H1 (cell line): ENCODE data around the gene RNF8. TPM values are rescaled to one million over a fixed set of nuclear protein-coding genes. Genes with fewer than 3 reads are reported as not detected.

Experiments used
- CTCF ChIA-PET: fragments of 300-600 bp; sonication (Branson Sonifier 250); formaldehyde crosslinking; loops from one replicate; lab custom pipeline; 2021; ENCODE audit not compliant: partially characterized antibody; lab: Charles Lee
- POLR2A ChIA-PET: fragments of 300-600 bp; sonication (Branson Sonifier 250); formaldehyde crosslinking; loops from one replicate; lab custom pipeline; 2021; ENCODE audit warnings: inconsistent platforms; ENCODE audit not compliant: partially characterized antibody; lab: Charles Lee
- DNase-seq, 2 experiments: peaks; one replicate each; pipeline versions ENCODE4 v3.0.0 to v3.0.0-alpha.2; 2010 to 2022; ENCODE audit warnings: low spot score in 2 of 2, low read depth in 1 of 2, mixed read lengths in 1 of 2
- FAIRE-seq: peaks from 2 replicates; lab custom pipeline; 2011; peaks lifted over from hg19 to GRCh38; lab: Jason Lieb, UNC
- H2AFZ ChIP-seq: 2 replicates; pipeline ENCODE4 v1.8.1; 2012; ENCODE audit warnings: low read length, inconsistent platforms
- H2AK5ac ChIP-seq: 2 replicates; pipeline ENCODE4 v1.6.1; 2013; ENCODE audit warnings: low read depth, low read length
- H2BK120ac ChIP-seq: replicated peaks from 2 replicates; pipeline ENCODE3; 2013; ENCODE audit warnings: low read depth, low read length, inconsistent platforms
- H2BK12ac ChIP-seq: 2 replicates; pipeline ENCODE4 v1.6.1; 2013; ENCODE audit warnings: low read depth, low read length
- H2BK15ac ChIP-seq: 2 replicates; pipeline ENCODE4 v1.6.1; 2013; ENCODE audit warnings: low read length
- H2BK20ac ChIP-seq: 2 replicates; pipeline ENCODE4 v1.6.1; 2013; ENCODE audit warnings: low read length
- H2BK5ac ChIP-seq: 2 replicates; pipeline ENCODE4 v1.6.1; 2013; ENCODE audit warnings: low read depth, low read length
- H3K14ac ChIP-seq: 2 replicates; pipeline ENCODE4 v1.6.1; 2013; ENCODE audit warnings: inconsistent platforms; ENCODE audit not compliant: insufficient read length
- H3K18ac ChIP-seq: 2 replicates; pipeline ENCODE4 v1.6.1; 2013; ENCODE audit warnings: low read length; ENCODE audit errors: extremely low read depth
- H3K23ac ChIP-seq: 2 replicates; pipeline ENCODE4 v1.6.1; 2013; ENCODE audit warnings: inconsistent platforms; ENCODE audit not compliant: insufficient read length
- H3K23me2 ChIP-seq: 2 replicates; pipeline ENCODE4 v1.6.1; 2013; ENCODE audit warnings: low read depth, low read length
- H3K27ac ChIP-seq: 2 replicates; pipeline ENCODE4 v1.6.1; 2011; ENCODE audit warnings: low read depth, low read length, inconsistent platforms
- H3K27me3 ChIP-seq, 4 experiments: replicated peaks in 1 of 4; 1 replicate in 1 of 4; 2 replicates in 3 of 4; pipeline versions ENCODE4 v1.6.1 to v1.8.1; 2011 to 2013; ENCODE audit warnings: low read length in 3 of 4, mild to moderate bottlenecking in 3 of 4, inconsistent platforms in 2 of 4, mixed read lengths in 2 of 4, moderate library complexity in 1 of 4; ENCODE audit not compliant: control insufficient read depth in 3 of 4, insufficient read depth in 3 of 4; ENCODE audit errors: extremely low read depth in 1 of 4
- H3K36me3 ChIP-seq, 4 experiments: 2 replicates each; pipeline versions ENCODE4 v1.6.1 to v1.8.1; 2011 to 2013; ENCODE audit warnings: mild to moderate bottlenecking in 4 of 4, low read length in 3 of 4, moderate library complexity in 2 of 4, control low read depth in 1 of 4, inconsistent platforms in 1 of 4; ENCODE audit not compliant: insufficient read depth in 4 of 4, control insufficient read depth in 2 of 4
- H3K4ac ChIP-seq: replicated peaks from 2 replicates; pipeline ENCODE3; 2013; ENCODE audit warnings: low read length, low read depth, mixed read lengths, inconsistent platforms; ENCODE audit not compliant: insufficient read length
- H3K4me1 ChIP-seq, 4 experiments: replicated peaks in 1 of 4; 1 replicate in 1 of 4; 2 replicates in 3 of 4; pipeline versions ENCODE4 v1.6.1 to v1.8.1; 2011 to 2013; ENCODE audit warnings: low read length in 3 of 4, inconsistent platforms in 2 of 4, mixed read lengths in 1 of 4; ENCODE audit not compliant: insufficient read depth in 4 of 4, control insufficient read depth in 3 of 4
- H3K4me2 ChIP-seq, 2 experiments: 2 replicates each; pipeline versions ENCODE4 v1.6.1 to v1.8.1; 2011 to 2013; ENCODE audit warnings: low read depth in 2 of 2, low read length in 2 of 2, control low read depth in 1 of 2, inconsistent platforms in 1 of 2, mild to moderate bottlenecking in 1 of 2; ENCODE audit not compliant: insufficient read depth in 1 of 2
- H3K4me3 ChIP-seq, 4 experiments: fragments of 200-600, 300-600 bp in 1 of 4; sonication (generic), shearing (Covaris generic), sonication (Bioruptor Twin) in 1 of 4; 2 replicates each; pipeline versions ENCODE4 v1.5.1 to v1.8.1; 2011 to 2016; ENCODE audit warnings: low read length in 4 of 4, low read depth in 3 of 4, control low read depth in 2 of 4, inconsistent platforms in 2 of 4, mild to moderate bottlenecking in 2 of 4, mixed read lengths in 1 of 4, moderate library complexity in 1 of 4; ENCODE audit not compliant: insufficient read depth in 2 of 4; ENCODE audit errors: extremely low read depth in 1 of 4
- H3K56ac ChIP-seq: replicated peaks from 2 replicates; pipeline ENCODE3; 2013; ENCODE audit warnings: low read depth, mild to moderate bottlenecking, mixed read lengths, low read length, inconsistent platforms; ENCODE audit not compliant: insufficient read length
- H3K79me1 ChIP-seq: 2 replicates; pipeline ENCODE4 v1.6.1; 2013; ENCODE audit warnings: low read depth, low read length, control low read depth
- H3K79me2 ChIP-seq, 2 experiments: 2 replicates each; pipeline versions ENCODE4 v1.6.1 to v1.8.1; 2012 to 2013; ENCODE audit warnings: low read length in 2 of 2, mild to moderate bottlenecking in 2 of 2, inconsistent platforms in 1 of 2; ENCODE audit not compliant: insufficient read depth in 2 of 2, control insufficient read depth in 1 of 2
- H3K9ac ChIP-seq, 4 experiments: replicated peaks in 1 of 4; 1 replicate in 1 of 4; 2 replicates in 3 of 4; pipeline versions ENCODE4 v1.6.1 to v1.8.1; 2011 to 2013; ENCODE audit warnings: low read depth in 3 of 4, low read length in 3 of 4, control low read depth in 2 of 4, mild to moderate bottlenecking in 2 of 4, moderate library complexity in 2 of 4, inconsistent platforms in 1 of 4; ENCODE audit errors: extremely low read depth in 1 of 4
- H3K9me3 ChIP-seq, 2 experiments: 2 replicates each; pipeline versions ENCODE4 v1.6.1 to v1.8.1; 2012 to 2013; ENCODE audit warnings: mild to moderate bottlenecking in 2 of 2, moderate library complexity in 2 of 2, control low read depth in 1 of 2, inconsistent platforms in 1 of 2, low read depth in 1 of 2, low read length in 1 of 2, mixed read lengths in 1 of 2; ENCODE audit not compliant: insufficient read depth in 2 of 2
- H4K20me1 ChIP-seq, 2 experiments: replicated peaks in 1 of 2; 2 replicates each; pipeline versions ENCODE3 to v1.8.1; 2011 to 2013; ENCODE audit warnings: inconsistent platforms in 2 of 2, low read length in 2 of 2, mild to moderate bottlenecking in 1 of 2; ENCODE audit not compliant: insufficient read depth in 2 of 2, control insufficient read depth in 1 of 2
- H4K5ac ChIP-seq: 2 replicates; pipeline ENCODE4 v1.6.1; 2013; ENCODE audit warnings: low read length, low read depth, mixed read lengths, inconsistent platforms; ENCODE audit not compliant: insufficient read length
- H4K8ac ChIP-seq: 2 replicates; pipeline ENCODE4 v1.8.0; 2013; ENCODE audit warnings: mild to moderate bottlenecking, moderate library complexity, low read length, inconsistent platforms; ENCODE audit not compliant: insufficient read depth; ENCODE audit errors: extremely low read depth
- H4K91ac ChIP-seq: replicated peaks from 2 replicates; pipeline ENCODE3; 2013; ENCODE audit warnings: low read length, mixed read lengths, inconsistent platforms; ENCODE audit not compliant: insufficient read length
- BCL11A ChIP-seq, 2 experiments: IDR thresholded peaks; one replicate each; pipeline ENCODE4 v1.6.1; 2011; ENCODE audit warnings: low read depth in 2 of 2, low read length in 2 of 2, mild to moderate bottlenecking in 2 of 2
- CBX8 ChIP-seq: fragments of 300-800, 300-1000 bp; sonication (generic); IDR thresholded peaks from 2 replicates; pipeline ENCODE4 v1.7.1; 2016; ENCODE audit warnings: low read depth, low read length, borderline replicate concordance
- CHD1 ChIP-seq: IDR thresholded peaks from 2 replicates; pipeline ENCODE4 v1.6.1; 2012; ENCODE audit warnings: low read depth, low read length, improper control_type of control experiment
- E2F6 ChIP-seq: IDR thresholded peaks from 2 replicates; pipeline ENCODE4 v1.6.1; 2012; ENCODE audit warnings: inconsistent platforms
- HDAC6 ChIP-seq: IDR thresholded peaks from one replicate; pipeline ENCODE4 v1.7.1; 2012; ENCODE audit warnings: low read depth, mild to moderate bottlenecking, inconsistent platforms, low read length, moderate library complexity
- KDM1A ChIP-seq: fragments of 200-600, 300-600 bp; sonication (generic); IDR thresholded peaks from 2 replicates; pipeline ENCODE4 v1.7.1; 2016; ENCODE audit warnings: mild to moderate bottlenecking, low read length, borderline replicate concordance
- WGBS, 2 experiments: shearing (Covaris generic) in 1 of 2; methylation state at CpG; one replicate each; pipeline versions ENCODE4 v1.1.6 to v1.1.7; 2013 to 2015; ENCODE audit warnings: low lambda C conversion rate in 2 of 2, mixed read lengths in 2 of 2, inconsistent platforms in 1 of 2, low coverage in 1 of 2, missing lambda C conversion rate in 1 of 2; ENCODE audit not compliant: insufficient replicate concordance in 2 of 2, insufficient coverage in 1 of 2, insufficient read length in 1 of 2; ENCODE audit errors: extremely low coverage in 1 of 2, missing lambda C conversion rate in 1 of 2; 5-methylcytosine and 5-hydroxymethylcytosine counted together
- polyA plus RNA-seq, 7 experiments: library from polyadenylated mRNA; depleted of rRNA in 3 of 7; stranded (reverse) in 5 of 7; unstranded in 2 of 7; fragments of >200 nt in 5 of 7; fragments of 200-250 nt in 2 of 7; gene quantifications; 1 replicate in 5 of 7; 2 replicates in 1 of 7; 4 replicates in 1 of 7; pipeline versions ENCODE4 v1.2.1 to v1.2.3, GENCODE V29; 2011 to 2013; ENCODE audit warnings: missing spikeins in 2 of 7, mixed read lengths in 2 of 7
- total RNA-seq: library from RNA; stranded (reverse); fragmentation: NEBNext Ultra II Directional; extraction: Animal tissue kit (Norgen Biotek cat#: 25700); gene quantifications from 2 replicates; pipeline ENCODE4 v1.2.1, GENCODE V29; 2021

Gene RNF8
- total and polyA plus RNA-seq, 2 of the 8 experiments (the other 6 are each of a cell fraction or from before 2014, with no cell fraction given): 20.3 to 44.7 TPM

DNA sequence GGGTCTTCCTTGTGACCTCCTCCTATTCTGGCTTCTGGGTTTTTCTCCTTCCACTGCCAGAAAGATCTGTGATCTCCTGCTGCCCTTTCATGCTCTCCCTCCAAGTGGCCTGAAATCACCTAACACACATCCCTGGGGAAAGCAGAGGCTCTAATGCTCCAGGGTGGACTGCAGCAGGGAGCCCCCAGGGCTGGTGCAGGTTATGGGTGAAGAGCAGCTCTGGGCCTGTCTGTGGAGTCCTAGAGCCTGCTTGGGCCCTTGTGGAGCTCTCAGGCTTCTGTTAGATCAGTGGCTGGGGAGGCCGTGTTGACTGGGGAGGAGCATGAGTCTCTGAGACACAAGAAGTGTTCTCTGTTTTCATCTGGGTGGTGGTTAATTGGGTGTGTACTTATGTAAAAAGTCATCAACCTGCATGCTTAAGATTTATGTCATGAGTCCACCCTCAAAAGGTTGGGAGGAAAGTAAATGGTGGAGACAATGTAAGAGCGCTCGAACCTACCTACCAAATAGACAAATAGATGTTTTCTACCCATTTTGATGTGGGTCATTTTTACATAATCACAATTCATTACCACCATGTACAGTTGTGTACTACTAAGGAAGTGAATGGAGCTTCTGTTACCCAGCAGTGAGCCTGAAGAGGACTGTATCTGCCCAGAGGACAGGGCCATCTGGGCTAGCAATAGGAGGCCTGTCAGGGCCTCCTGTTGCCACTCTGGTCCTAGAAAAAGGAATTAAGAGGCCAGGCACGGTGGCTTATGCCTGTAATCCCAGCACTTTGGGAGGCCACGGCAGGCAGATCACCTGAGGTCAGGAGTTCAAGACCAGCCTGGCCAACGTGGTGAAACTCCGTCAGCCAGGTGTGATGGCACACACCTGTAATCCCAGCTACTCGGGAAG lies 32.0 kb upstream of the RNF8 start:
- no peaks in the 10 kb centered on the region for H4K20me1 ChIP-seq
- H3K27ac ChIP-seq: no peak overlapping the region
- H2AFZ ChIP-seq: no peak overlapping the region
- H2BK120ac ChIP-seq: no peak overlapping the region
- H3K27me3 ChIP-seq: no peaks in the 10 kb centered on the region
- no peak overlapping the region for H4K91ac ChIP-seq
- H3K18ac ChIP-seq: no peak overlapping the region
- no peak overlapping the region for H4K5ac ChIP-seq
- no peak overlapping the region for H3K4me3 ChIP-seq
- H2BK15ac ChIP-seq: no peak overlapping the region
- H3K23ac ChIP-seq: no peak overlapping the region
- DNase-seq (no peak), FAIRE-seq (no peak)
- H4K8ac ChIP-seq: no peak overlapping the region
- no peak overlapping the region for H2AK5ac ChIP-seq
- H3K23me2 ChIP-seq: no peaks in the 10 kb centered on the region
- H3K79me2 ChIP-seq: no peaks in the 10 kb centered on the region
- H2BK20ac ChIP-seq: no peak overlapping the region
- H2BK12ac ChIP-seq: no peak overlapping the region
- no peak overlapping the region for H3K9ac ChIP-seq
- no peak overlapping the region for H2BK5ac ChIP-seq
- POLR2A ChIA-PET: interaction anchor here (1.7 kb wide), 1 partner anchor 33 kb away, joined by 3 read pairs; no protein-coding TSS in a partner anchor
- CTCF ChIA-PET: interaction anchor here (1.4 to 1.8 kb wide), 2 partner anchors 9 to 109 kb away, joined by 4 to 5 read pairs; no protein-coding TSS in a partner anchor
- no peak overlapping the region for H3K56ac ChIP-seq
- H3K4ac ChIP-seq: no peak overlapping the region
- 94% methylated on average over 8 of the region's 8 CpGs; no CpG with 5 or more reads in 1 of the 2 experiments for whole genome bisulfite sequencing, 2 experiments
- H3K79me1 ChIP-seq: no peaks in the 10 kb centered on the region
- no peaks in the 10 kb centered on the region for H3K4me1 ChIP-seq
- no peak overlapping the region for H3K14ac ChIP-seq
- peaks cover 10 to 33% (median 21%) of the 10 kb centered on the region in 4 experiments; a peak in 7 of 8 replicates for H3K36me3 ChIP-seq
- no peak overlapping the region for H3K4me2 ChIP-seq
- H3K9me3 ChIP-seq: no peaks in the 10 kb centered on the region
- TF ChIP-seq E2F6 (no peak), BCL11A (IDR thresholded peaks at IDR 0.05; ENCODE audit: low read depth in 2 of 2, low read length in 2 of 2) (no peak), CHD1 (no peak), KDM1A (no peak), HDAC6 (no peak), CBX8 (no peak)
